OCI-LY3 (cell line): Measurements from ENCODE around the gene CILP2.

Experiments
- EZH2phosphoT487 ChIP-seq: fragments of 200-600 bp; shearing (Covaris generic); IDR thresholded peaks from 2 replicates; pipeline ENCODE4 v1.6.1; 2018; ENCODE audit warnings: antibody characterized with exemption, mixed run types, low read depth
- TF ChIP-seq, protein P1 (sequence below): fragments of 200-600, 300-600 bp; sonication (generic); IDR thresholded peaks from 2 replicates; pipeline ENCODE4 v1.5.1; 2014; ENCODE audit warnings: antibody characterized with exemption, low read length, low read depth

DNA sequence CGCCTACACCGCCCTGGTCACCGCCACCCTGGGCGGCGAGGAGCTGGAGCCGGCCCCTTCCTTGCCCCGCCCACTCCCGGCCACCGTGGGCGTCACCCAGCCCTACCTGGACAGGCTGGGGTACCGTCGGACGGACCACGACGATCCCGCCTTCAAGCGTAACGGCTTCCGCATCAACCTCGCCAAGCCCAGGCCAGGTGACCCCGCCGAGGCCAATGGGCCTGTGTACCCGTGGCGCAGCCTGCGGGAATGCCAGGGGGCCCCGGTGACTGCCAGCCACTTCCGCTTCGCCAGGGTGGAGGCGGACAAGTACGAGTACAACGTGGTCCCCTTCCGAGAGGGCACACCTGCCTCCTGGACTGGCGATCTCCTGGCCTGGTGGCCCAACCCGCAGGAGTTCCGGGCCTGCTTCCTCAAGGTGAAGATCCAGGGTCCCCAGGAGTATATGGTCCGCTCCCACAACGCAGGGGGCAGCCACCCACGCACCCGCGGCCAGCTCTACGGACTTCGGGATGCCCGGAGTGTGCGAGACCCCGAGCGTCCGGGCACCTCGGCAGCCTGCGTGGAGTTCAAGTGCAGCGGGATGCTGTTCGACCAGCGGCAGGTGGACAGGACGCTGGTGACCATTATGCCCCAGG, 7.0 kb downstream of the CILP2 start:
- TF ChIP-seq, protein P1, sequence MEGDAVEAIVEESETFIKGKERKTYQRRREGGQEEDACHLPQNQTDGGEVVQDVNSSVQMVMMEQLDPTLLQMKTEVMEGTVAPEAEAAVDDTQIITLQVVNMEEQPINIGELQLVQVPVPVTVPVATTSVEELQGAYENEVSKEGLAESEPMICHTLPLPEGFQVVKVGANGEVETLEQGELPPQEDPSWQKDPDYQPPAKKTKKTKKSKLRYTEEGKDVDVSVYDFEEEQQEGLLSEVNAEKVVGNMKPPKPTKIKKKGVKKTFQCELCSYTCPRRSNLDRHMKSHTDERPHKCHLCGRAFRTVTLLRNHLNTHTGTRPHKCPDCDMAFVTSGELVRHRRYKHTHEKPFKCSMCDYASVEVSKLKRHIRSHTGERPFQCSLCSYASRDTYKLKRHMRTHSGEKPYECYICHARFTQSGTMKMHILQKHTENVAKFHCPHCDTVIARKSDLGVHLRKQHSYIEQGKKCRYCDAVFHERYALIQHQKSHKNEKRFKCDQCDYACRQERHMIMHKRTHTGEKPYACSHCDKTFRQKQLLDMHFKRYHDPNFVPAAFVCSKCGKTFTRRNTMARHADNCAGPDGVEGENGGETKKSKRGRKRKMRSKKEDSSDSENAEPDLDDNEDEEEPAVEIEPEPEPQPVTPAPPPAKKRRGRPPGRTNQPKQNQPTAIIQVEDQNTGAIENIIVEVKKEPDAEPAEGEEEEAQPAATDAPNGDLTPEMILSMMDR = no peak
- no peak for TF ChIP-seq EZH2phosphoT487
